HEK293 (cell line): ENCODE data around the gene PAPLN.

Experiments
- CTCF ChIA-PET: fragments of 350-600 bp; formaldehyde crosslinking; extraction: SDS; loops from one replicate; lab custom pipeline; 2021; ENCODE audit warnings: antibody characterized with exemption; lab: Yijun Ruan, JAX
- POLR2A ChIA-PET: fragments of 300-600 bp; formaldehyde crosslinking; extraction: SDS; loops from one replicate; lab custom pipeline; 2020; ENCODE audit warnings: antibody characterized with exemption, inconsistent platforms; lab: Yijun Ruan, JAX
- H3K27ac ChIP-seq: fragments of 200-500 bp; sonication (Bioruptor generic); 2 replicates; pipeline ENCODE4 v1.5.1; 2014; ENCODE audit warnings: low read depth, low read length, control low read depth, inconsistent platforms; ENCODE audit errors: extremely low read depth
- H3K36me3 ChIP-seq, 2 experiments: fragments of 200-500 bp in 1 of 2; sonication (Bioruptor generic) in 1 of 2; 1 replicate in 1 of 2; 2 replicates in 1 of 2; pipeline ENCODE4 v1.5.1; 2014 to 2017; ENCODE audit warnings: inconsistent platforms in 2 of 2, low read length in 2 of 2; ENCODE audit not compliant: control insufficient read depth in 2 of 2, insufficient read depth in 1 of 2
- H3K4me1 ChIP-seq: fragments of 200-500 bp; sonication (Bioruptor generic); 2 replicates; pipeline ENCODE4 v1.5.1; 2014; ENCODE audit warnings: mild to moderate bottlenecking, low read length, inconsistent platforms; ENCODE audit not compliant: control insufficient read depth, insufficient read depth
- H3K4me3 ChIP-seq: 2 replicates; pipeline ENCODE4 v1.5.1; 2011; ENCODE audit warnings: low read depth, mild to moderate bottlenecking, control low read depth, low read length, moderate library complexity
- H3K9me3 ChIP-seq: fragments of 200-500 bp; sonication (Bioruptor generic); 2 replicates; pipeline ENCODE4 v1.5.1; 2014; ENCODE audit warnings: low read depth, low read length, inconsistent platforms; ENCODE audit not compliant: control insufficient read depth, insufficient read depth
- BCL11A ChIP-seq: fragments of 450-650 bp; formaldehyde crosslinking; IDR thresholded peaks from 2 replicates; pipeline ENCODE4 v1.5.1; 2016; ENCODE audit warnings: low read depth, missing biosample characterization, missing genetic modification characterization
- HOXA7 ChIP-seq: sonication (generic); formaldehyde crosslinking; IDR thresholded peaks from 2 replicates; pipeline ENCODE4 v1.8.1; 2022; ENCODE audit warnings: missing genetic modification reagents, borderline replicate concordance
- KLF16 ChIP-seq: fragments of 450-650 bp; formaldehyde crosslinking; IDR thresholded peaks from 2 replicates; pipeline ENCODE4 v1.5.1; 2017; ENCODE audit warnings: missing biosample characterization, missing genetic modification characterization
- KLF7 ChIP-seq: fragments of 450-650 bp; formaldehyde crosslinking; IDR thresholded peaks from 2 replicates; pipeline ENCODE4 v1.5.1; 2016; ENCODE audit warnings: missing biosample characterization, missing genetic modification characterization, borderline replicate concordance
- MEIS1 ChIP-seq: sonication (generic); formaldehyde crosslinking; IDR thresholded peaks from 2 replicates; pipeline ENCODE4 v1.8.1; 2022; ENCODE audit warnings: missing genetic modification reagents, mild to moderate bottlenecking, borderline replicate concordance
- MZF1 ChIP-seq: fragments of 450-650 bp; formaldehyde crosslinking; IDR thresholded peaks from 2 replicates; pipeline ENCODE4 v1.5.1; 2017; ENCODE audit warnings: missing biosample characterization, missing genetic modification characterization, borderline replicate concordance
- SCRT2 ChIP-seq: fragments of 450-650 bp; formaldehyde crosslinking; IDR thresholded peaks from 2 replicates; pipeline ENCODE4 v1.5.1; 2016; ENCODE audit warnings: missing biosample characterization, missing genetic modification characterization
- SETDB1 ChIP-seq: IDR thresholded peaks from one replicate; pipeline ENCODE4 v1.6.1; 2017; ENCODE audit warnings: mild to moderate bottlenecking, low read length, moderate library complexity, mixed read lengths; ENCODE audit not compliant: insufficient read length
- SP3 ChIP-seq: fragments of 450-650 bp; formaldehyde crosslinking; IDR thresholded peaks from 2 replicates; pipeline ENCODE4 v1.5.1; 2016; ENCODE audit warnings: missing biosample characterization, missing genetic modification characterization
- TRIM28 ChIP-seq: IDR thresholded peaks from 2 replicates; pipeline ENCODE4 v1.6.1; 2011; ENCODE audit warnings: low read length, control low read depth, borderline replicate concordance
- YY2 ChIP-seq: fragments of 450-650 bp; formaldehyde crosslinking; IDR thresholded peaks from 2 replicates; pipeline ENCODE4 v1.5.1; 2016; ENCODE audit warnings: missing biosample characterization, missing genetic modification characterization
- ZBTB20 ChIP-seq: fragments of 450-650 bp; formaldehyde crosslinking; IDR thresholded peaks from 2 replicates; pipeline ENCODE4 v1.5.1; 2016; ENCODE audit warnings: missing biosample characterization, missing genetic modification characterization
- ZNF155 ChIP-seq: fragments of 450-650 bp; formaldehyde crosslinking; IDR thresholded peaks from 2 replicates; pipeline ENCODE4 v1.5.1; 2016; ENCODE audit warnings: missing biosample characterization, missing genetic modification characterization
- ZNF157 ChIP-seq: fragments of 450-650 bp; formaldehyde crosslinking; IDR thresholded peaks from 2 replicates; pipeline ENCODE4 v1.5.1; 2016; ENCODE audit warnings: missing biosample characterization, missing genetic modification characterization
- ZNF23 ChIP-seq: fragments of 450-650 bp; formaldehyde crosslinking; IDR thresholded peaks from 2 replicates; pipeline ENCODE4 v1.5.1; 2016; ENCODE audit warnings: missing biosample characterization, missing genetic modification characterization, borderline replicate concordance
- ZNF350 ChIP-seq: fragments of 450-650 bp; formaldehyde crosslinking; IDR thresholded peaks from 2 replicates; pipeline ENCODE4 v1.5.0; 2017; ENCODE audit warnings: missing biosample characterization, mild to moderate bottlenecking, missing genetic modification characterization
- ZNF391 ChIP-seq: fragments of 450-650 bp; formaldehyde crosslinking; IDR thresholded peaks from 2 replicates; pipeline ENCODE4 v1.5.1; 2016; ENCODE audit warnings: low read depth, missing biosample characterization, missing genetic modification characterization, borderline replicate concordance
- ZNF514 ChIP-seq: fragments of 450-650 bp; formaldehyde crosslinking; IDR thresholded peaks from 2 replicates; pipeline ENCODE4 v1.5.1; 2016; ENCODE audit warnings: missing biosample characterization, missing genetic modification characterization
- ZNF548 ChIP-seq: fragments of 450-650 bp; formaldehyde crosslinking; IDR thresholded peaks from 2 replicates; pipeline ENCODE4 v1.5.1; 2016; ENCODE audit warnings: missing biosample characterization, missing genetic modification characterization
- ZNF585B ChIP-seq: fragments of 450-650 bp; formaldehyde crosslinking; IDR thresholded peaks from 2 replicates; pipeline ENCODE4 v1.5.1; 2016; ENCODE audit warnings: missing biosample characterization, missing genetic modification characterization
- ZNF596 ChIP-seq: fragments of 450-650 bp; IDR thresholded peaks from 2 replicates; pipeline ENCODE4 v1.5.0; 2018; ENCODE audit warnings: missing biosample characterization, mild to moderate bottlenecking, missing genetic modification characterization, moderate library complexity
- ZNF623 ChIP-seq: fragments of 450-650 bp; formaldehyde crosslinking; IDR thresholded peaks from 2 replicates; pipeline ENCODE4 v1.5.1; 2016; ENCODE audit warnings: missing biosample characterization, missing genetic modification characterization
- ZNF747 ChIP-seq: fragments of 450-650 bp; formaldehyde crosslinking; IDR thresholded peaks from 2 replicates; pipeline ENCODE4 v1.5.1; 2016; ENCODE audit warnings: missing biosample characterization, missing genetic modification characterization
- ZSCAN23 ChIP-seq: fragments of 450-650 bp; formaldehyde crosslinking; IDR thresholded peaks from 2 replicates; pipeline ENCODE4 v1.5.1; 2016; ENCODE audit warnings: missing biosample characterization, missing genetic modification characterization
- ZXDB ChIP-seq: fragments of 450-650 bp; formaldehyde crosslinking; IDR thresholded peaks from 2 replicates; pipeline ENCODE4 v1.5.1; 2016; ENCODE audit warnings: missing biosample characterization, missing genetic modification characterization
- TF ChIP-seq, protein P1 (sequence below): fragments of 450-650 bp; formaldehyde crosslinking; IDR thresholded peaks from 2 replicates; pipeline ENCODE4 v1.5.1; 2016; ENCODE audit warnings: missing biosample characterization, missing genetic modification characterization
- TF ChIP-seq, protein P2 (sequence below): fragments of 450-650 bp; formaldehyde crosslinking; IDR thresholded peaks from 2 replicates; pipeline ENCODE4 v1.5.1; 2016; ENCODE audit warnings: missing biosample characterization, missing genetic modification characterization
- TF ChIP-seq, protein P3 (sequence below): fragments of 450-650 bp; formaldehyde crosslinking; IDR thresholded peaks from 2 replicates; pipeline ENCODE4 v1.5.1; 2016; ENCODE audit warnings: missing biosample characterization, missing genetic modification characterization

PAPLN gene

DNA sequence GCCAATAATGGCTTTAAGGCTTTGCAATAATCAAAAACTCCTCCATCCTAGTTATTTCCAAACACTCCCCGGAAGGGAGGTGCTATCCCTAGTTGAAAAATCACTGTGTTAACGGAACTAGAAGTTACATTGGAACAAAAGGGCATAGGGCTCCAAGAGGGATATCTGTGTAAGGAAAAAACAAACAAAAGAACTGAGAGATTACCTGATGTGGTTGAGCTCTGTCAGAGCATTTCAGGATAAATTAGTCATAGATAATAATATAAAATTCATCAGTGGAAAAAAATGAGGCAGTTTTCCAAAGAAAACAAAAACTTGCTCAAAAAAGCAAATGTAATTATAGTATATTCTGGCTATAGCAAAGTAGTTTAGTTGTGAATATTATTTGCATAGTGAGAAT is 27.4 kb upstream of the PAPLN start:
- ChIA-PET POLR2A (no interaction called here), CTCF (interaction anchor here (1.4 kb wide), 1 partner anchor 85 kb away, joined by 3 read pairs; no protein-coding TSS in a partner anchor)
- no peak overlapping the region for H3K4me3 ChIP-seq
- peaks cover 28 to 76% of the 10 kb centered on the region in 2 experiments for H3K36me3 ChIP-seq
- no peak for TF ChIP-seq ZNF585B (tag by site-specific recombination)
- no peak overlapping the region for H3K27ac ChIP-seq
- no peaks in the 10 kb centered on the region for H3K4me1 ChIP-seq
- H3K9me3 ChIP-seq = no peaks in the 10 kb centered on the region

DNA sequence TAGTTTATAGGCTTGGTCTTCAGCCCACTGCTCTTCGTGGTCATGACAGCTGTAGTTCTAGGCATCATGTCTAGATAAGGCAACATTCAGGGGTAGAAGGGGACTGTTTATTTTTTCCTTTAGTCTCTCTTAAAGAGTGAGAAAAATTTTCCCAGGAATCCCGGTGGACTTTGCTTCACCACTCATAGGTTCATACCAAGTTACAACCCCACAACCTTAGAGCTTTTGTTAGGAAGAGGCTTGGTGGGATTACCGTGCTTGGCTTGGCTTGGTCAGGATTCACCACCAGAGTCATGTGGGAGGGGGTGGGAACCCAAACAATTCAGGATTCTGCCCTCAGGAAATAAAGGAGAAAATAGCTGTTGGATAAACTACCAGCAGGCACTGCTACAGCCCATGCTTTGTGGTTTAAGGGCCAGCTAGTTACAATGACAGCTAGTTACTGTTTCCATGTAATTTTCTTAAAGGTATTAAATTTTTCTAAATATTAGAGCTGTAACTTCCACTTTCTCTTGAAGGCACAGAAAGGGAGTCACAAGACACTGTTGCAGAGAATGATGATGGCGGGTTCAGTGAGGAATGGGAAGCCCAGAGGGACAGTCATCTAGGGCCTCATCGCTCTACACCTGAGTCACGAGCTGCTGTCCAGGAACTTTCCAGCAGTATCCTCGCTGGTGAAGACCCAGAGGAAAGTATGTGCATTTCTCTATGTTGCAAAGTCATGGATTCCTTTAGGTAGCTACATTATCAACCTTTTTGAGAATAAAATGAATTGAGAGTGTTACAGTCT is 25.9 kb upstream of the PAPLN start:
- peaks cover 31 to 73% of the 10 kb centered on the region in 2 experiments for H3K36me3 ChIP-seq
- H3K9me3 ChIP-seq = no peaks in the 10 kb centered on the region
- ChIA-PET POLR2A (interaction anchor here (0.6 kb wide), 1 partner anchor 200 kb away, joined by 4 read pairs; no protein-coding TSS in a partner anchor), CTCF (interaction anchor here (0.6 to 0.7 kb wide), 2 partner anchors 77 to 102 kb away, joined by 4 to 5 read pairs; no protein-coding TSS in a partner anchor)
- TF ChIP-seq ZNF391 (tag by site-specific recombination) (no peak), ZSCAN23 (no peak), MEIS1 (CRISPR knock-in tag) (no peak), ZNF623 (tag by site-specific recombination) (no peak), MZF1 (tag by site-specific recombination) (no peak), SCRT2 (tag by site-specific recombination) (no peak), ZXDB (tag by site-specific recombination) (no peak), KLF16 (tag by site-specific recombination) (no peak), SETDB1 (no peak), BCL11A (no peak), ZNF548 (no peak), ZNF157 (tag by site-specific recombination) (no peak), ZNF23 (tag by site-specific recombination) (no peak), HOXA7 (no peak), TRIM28 (no peak), YY2 (tag by site-specific recombination) (no peak), ZNF747 (tag by site-specific recombination) (no peak), ZNF596 (no peak)
- TF ChIP-seq, protein P1, sequence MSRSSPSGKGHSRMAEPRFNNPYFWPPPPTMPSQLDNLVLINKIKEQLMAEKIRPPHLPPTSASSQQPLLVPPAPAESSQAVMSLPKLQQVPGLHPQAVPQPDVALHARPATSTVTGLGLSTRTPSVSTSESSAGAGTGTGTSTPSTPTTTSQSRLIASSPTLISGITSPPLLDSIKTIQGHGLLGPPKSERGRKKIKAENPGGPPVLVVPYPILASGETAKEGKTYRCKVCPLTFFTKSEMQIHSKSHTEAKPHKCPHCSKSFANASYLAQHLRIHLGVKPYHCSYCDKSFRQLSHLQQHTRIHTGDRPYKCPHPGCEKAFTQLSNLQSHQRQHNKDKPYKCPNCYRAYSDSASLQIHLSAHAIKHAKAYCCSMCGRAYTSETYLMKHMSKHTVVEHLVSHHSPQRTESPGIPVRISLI (tag by site-specific recombination) = no peak
- H3K4me1 ChIP-seq = no peaks in the 10 kb centered on the region
- no peak overlapping the region for H3K4me3 ChIP-seq
- H3K27ac ChIP-seq = no peak overlapping the region

DNA sequence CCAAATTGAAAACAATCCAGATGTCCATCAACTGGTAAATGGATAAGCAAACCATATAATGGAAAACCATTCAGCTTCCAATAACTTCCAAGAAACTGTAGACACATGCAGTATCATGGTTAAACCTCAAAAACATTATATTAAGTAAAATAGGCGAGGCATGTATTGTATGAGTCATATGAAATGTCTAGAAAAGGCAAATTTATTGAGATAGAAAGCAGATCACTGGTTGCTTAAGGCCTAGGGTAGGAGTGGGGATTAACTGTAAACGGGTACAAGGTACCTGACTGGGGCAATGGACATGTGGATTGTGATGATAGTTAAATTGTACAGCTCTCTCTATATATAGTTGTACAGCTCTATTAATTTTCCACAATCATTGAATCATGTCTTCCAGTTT is 21.3 kb upstream of the PAPLN start:
- no peak overlapping the region for H3K4me3 ChIP-seq
- no peaks in the 10 kb centered on the region for H3K4me1 ChIP-seq
- no peaks in the 10 kb centered on the region for H3K9me3 ChIP-seq
- H3K27ac ChIP-seq = no peak overlapping the region
- peaks cover 40 to 71% of the 10 kb centered on the region in 2 experiments for H3K36me3 ChIP-seq
- CTCF ChIA-PET = no interaction called here
- POLR2A ChIA-PET = no interaction called here
- no peak for TF ChIP-seq ZNF350 (tag by site-specific recombination)
- TF ChIP-seq ZNF514 (tag by site-specific recombination) = no peak
- no peak for TF ChIP-seq ZNF157 (tag by site-specific recombination)
- no peak for TF ChIP-seq ZNF155 (tag by site-specific recombination)
- TF ChIP-seq, protein P2, sequence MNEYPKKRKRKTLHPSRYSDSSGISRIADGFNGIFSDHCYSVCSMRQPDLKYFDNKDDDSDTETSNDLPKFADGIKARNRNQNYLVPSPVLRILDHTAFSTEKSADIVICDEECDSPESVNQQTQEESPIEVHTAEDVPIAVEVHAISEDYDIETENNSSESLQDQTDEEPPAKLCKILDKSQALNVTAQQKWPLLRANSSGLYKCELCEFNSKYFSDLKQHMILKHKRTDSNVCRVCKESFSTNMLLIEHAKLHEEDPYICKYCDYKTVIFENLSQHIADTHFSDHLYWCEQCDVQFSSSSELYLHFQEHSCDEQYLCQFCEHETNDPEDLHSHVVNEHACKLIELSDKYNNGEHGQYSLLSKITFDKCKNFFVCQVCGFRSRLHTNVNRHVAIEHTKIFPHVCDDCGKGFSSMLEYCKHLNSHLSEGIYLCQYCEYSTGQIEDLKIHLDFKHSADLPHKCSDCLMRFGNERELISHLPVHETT (tag by site-specific recombination) = no peak
- TF ChIP-seq TRIM28 = no peak
- TF ChIP-seq KLF7 (tag by site-specific recombination) = no peak
- TF ChIP-seq ZBTB20 (tag by site-specific recombination) = no peak
- TF ChIP-seq SP3 = no peak
- no peak for TF ChIP-seq ZNF23 (tag by site-specific recombination)
- TF ChIP-seq, protein P3, sequence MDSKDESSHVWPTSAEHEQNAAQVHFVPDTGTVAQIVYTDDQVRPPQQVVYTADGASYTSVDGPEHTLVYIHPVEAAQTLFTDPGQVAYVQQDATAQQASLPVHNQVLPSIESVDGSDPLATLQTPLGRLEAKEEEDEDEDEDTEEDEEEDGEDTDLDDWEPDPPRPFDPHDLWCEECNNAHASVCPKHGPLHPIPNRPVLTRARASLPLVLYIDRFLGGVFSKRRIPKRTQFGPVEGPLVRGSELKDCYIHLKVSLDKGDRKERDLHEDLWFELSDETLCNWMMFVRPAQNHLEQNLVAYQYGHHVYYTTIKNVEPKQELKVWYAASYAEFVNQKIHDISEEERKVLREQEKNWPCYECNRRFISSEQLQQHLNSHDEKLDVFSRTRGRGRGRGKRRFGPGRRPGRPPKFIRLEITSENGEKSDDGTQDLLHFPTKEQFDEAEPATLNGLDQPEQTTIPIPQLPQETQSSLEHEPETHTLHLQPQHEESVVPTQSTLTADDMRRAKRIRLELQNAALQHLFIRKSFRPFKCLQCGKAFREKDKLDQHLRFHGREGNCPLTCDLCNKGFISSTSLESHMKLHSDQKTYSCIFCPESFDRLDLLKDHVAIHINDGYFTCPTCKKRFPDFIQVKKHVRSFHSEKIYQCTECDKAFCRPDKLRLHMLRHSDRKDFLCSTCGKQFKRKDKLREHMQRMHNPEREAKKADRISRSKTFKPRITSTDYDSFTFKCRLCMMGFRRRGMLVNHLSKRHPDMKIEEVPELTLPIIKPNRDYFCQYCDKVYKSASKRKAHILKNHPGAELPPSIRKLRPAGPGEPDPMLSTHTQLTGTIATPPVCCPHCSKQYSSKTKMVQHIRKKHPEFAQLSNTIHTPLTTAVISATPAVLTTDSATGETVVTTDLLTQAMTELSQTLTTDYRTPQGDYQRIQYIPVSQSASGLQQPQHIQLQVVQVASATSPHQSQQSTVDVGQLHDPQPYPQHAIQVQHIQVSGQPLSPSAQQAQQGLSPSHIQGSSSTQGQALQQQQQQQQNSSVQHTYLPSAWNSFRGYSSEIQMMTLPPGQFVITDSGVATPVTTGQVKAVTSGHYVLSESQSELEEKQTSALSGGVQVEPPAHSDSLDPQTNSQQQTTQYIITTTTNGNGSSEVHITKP (tag by site-specific recombination) = no peak
